GM11168 (cell line): ENCODE measurements around the gene SLC7A8.
"Not testable (repeated sequence)": the region's sequence is repeated elsewhere in the genome, so short reads cannot be mapped to it uniquely, and the experiment has no call there.

Source experiments
- in situ Hi-C: fragments of 300-500 bp; cut with MboI; formaldehyde crosslinking; loops from one replicate; pipeline ENCODE4 v1.12.0; 2022; ENCODE audit warnings: low sequenced_read_pairs; ENCODE audit not compliant: unreplicated experiment

The SLC7A8 gene

GRCh38 chr14:23183479-23183878, at the start of gene SLC7A8:
TSS of gene SLC7A8 (minus strand) at chr14:23183660. CDS start at chr14:23182914, 746 bp downstream.
- in situ Hi-C loops: no loop called here

- in situ Hi-C loops: not testable (repeated sequence)
These were observed 48.9 kb upstream of the SLC7A8 start for GRCh38 chr14:23232241-23232808.

- in situ Hi-C loops: no loop called here
These were observed 45.4 kb upstream of the SLC7A8 start for GRCh38 chr14:23228812-23229211.

GRCh38 chr14:23227566-23227965, 44.1 kb upstream of the SLC7A8 start:
- in situ Hi-C loops: no loop called here

GRCh38 chr14:23224958-23225357, 41.5 kb upstream of the SLC7A8 start:
- in situ Hi-C loops: not testable (repeated sequence)

GRCh38 chr14:23219075-23219474, 35.6 kb upstream of the SLC7A8 start:
- in situ Hi-C loops: no loop called here

GRCh38 chr14:23217032-23218020, 33.9 kb upstream of the SLC7A8 start:
- in situ Hi-C loops: no loop called here

GRCh38 chr14:23215421-23215820, 32.0 kb upstream of the SLC7A8 start:
- in situ Hi-C loops: no loop called here

GRCh38 chr14:23209651-23210423, 26.4 kb upstream of the SLC7A8 start:
- in situ Hi-C loops: no loop called here

GRCh38 chr14:23208324-23208723, 24.9 kb upstream of the SLC7A8 start:
- in situ Hi-C loops: no loop called here

GRCh38 chr14:23207146-23207540, 23.7 kb upstream of the SLC7A8 start:
- in situ Hi-C loops: no loop called here

- in situ Hi-C loops: no loop called here
These were observed 23.1 kb upstream of the SLC7A8 start for GRCh38 chr14:23206422-23207145.

GRCh38 chr14:23202001-23202400, 18.5 kb upstream of the SLC7A8 start:
- in situ Hi-C loops: no loop called here

- in situ Hi-C loops: not testable (repeated sequence)
These were observed 15.7 kb upstream of the SLC7A8 start for GRCh38 chr14:23199141-23199540.

GRCh38 chr14:23196487-23196886, 13.0 kb upstream of the SLC7A8 start:
- in situ Hi-C loops: not testable (repeated sequence)

GRCh38 chr14:23195552-23196101, 12.2 kb upstream of the SLC7A8 start:
- in situ Hi-C loops: no loop called here

GRCh38 chr14:23193432-23193831, 10.0 kb upstream of the SLC7A8 start:
- in situ Hi-C loops: no loop called here

- in situ Hi-C loops: no loop called here
These were observed 4.5 kb upstream of the SLC7A8 start for GRCh38 chr14:23187925-23188324.

- in situ Hi-C loops: no loop called here
These were observed 3.6 kb upstream of the SLC7A8 start for GRCh38 chr14:23186913-23187654.
